Psoas muscle (tissue), 8 donors: ENCODE data around the gene PLCXD1. TPM values are rescaled to one million over a fixed set of nuclear protein-coding genes. Genes with fewer than 3 reads are reported as not detected.
"Not testable (repeated sequence)": the region's sequence is repeated elsewhere in the genome, so short reads cannot be mapped to it uniquely, and the experiment has no call there.

Source experiments
- ATAC-seq, 4 donors: fragments of 200-7000 bp; cut with Tn5 transposase; one replicate each; pipeline ENCODE4 v1.9.1; 2020; ENCODE audit warnings: moderate library complexity in 3 of 4, mild to moderate bottlenecking in 2 of 4
- DNase-seq, 2 donors: peaks; one replicate each; pipeline ENCODE4 v3.0.0-alpha.2; 2020
- H3K27ac ChIP-seq: fragments of 200-600 bp; one replicate; pipeline ENCODE4 v1.8.0; 2022
- H3K27me3 ChIP-seq, 3 donors: fragments of 200-600 bp in 1 of 3; one replicate each; pipeline versions ENCODE4 v1.6.1 to v1.8.0; 2013 to 2022; ENCODE audit warnings: low read length in 2 of 3, mild to moderate bottlenecking in 2 of 3, moderate library complexity in 1 of 3; ENCODE audit not compliant: insufficient read depth in 3 of 3
- H3K36me3 ChIP-seq, 2 donors: fragments of 200-600 bp in 1 of 2; one replicate each; pipeline versions ENCODE4 v1.6.1 to v1.8.0; 2013 to 2022; ENCODE audit warnings: low read depth in 1 of 2, mild to moderate bottlenecking in 1 of 2, moderate library complexity in 1 of 2; ENCODE audit not compliant: insufficient read depth in 1 of 2
- H3K4me1 ChIP-seq: fragments of 200-600 bp; one replicate; pipeline ENCODE4 v1.8.0; 2022
- H3K4me3 ChIP-seq: fragments of 200-600 bp; one replicate; pipeline ENCODE4 v1.8.0; 2022; ENCODE audit warnings: mild to moderate bottlenecking
- H3K9me3 ChIP-seq: fragments of 200-600 bp; one replicate; pipeline ENCODE4 v1.8.0; 2022
- CTCF ChIP-seq: fragments of 200-600 bp; IDR thresholded peaks from one replicate; pipeline ENCODE4 v1.8.0; 2022; ENCODE audit warnings: antibody characterized with exemption
- WGBS, 3 donors: extraction: QIAGEN DNeasy Blood & Tissue Kit; methylation state at CpG; one replicate each; pipeline versions ENCODE4 v1.1.6 to v1.1.7; 2013; 5-methylcytosine and 5-hydroxymethylcytosine counted together
- intact Hi-C, 2 donors: fragments of 100-400 bp; cut with DNase I; formaldehyde crosslinking; loops; one replicate each; pipeline versions ENCODE4 v1.11.0 to v1.14.2; 2022
- polyA plus RNA-seq, 3 donors: library from polyadenylated mRNA; stranded (reverse); fragments of 200-250 nt; gene quantifications; one replicate each; pipeline ENCODE4 v1.2.3, GENCODE V29; 2013
- total RNA-seq, 4 donors: library from RNA; stranded (reverse); fragmentation: NEBNext Ultra II Directional in 2 of 4; extraction: Animal tissue kit (Norgen Biotek cat#: 25700) in 2 of 4; gene quantifications; one replicate each; pipeline versions ENCODE4 v1.2.1 to v1.2.4, GENCODE V29; 2021 to 2023
- donor health status: healthy with polysubstance abuse.
- donor health status: DM: no; HTN: no; CAD: no; lungs with moderate emphysema.
- donor health status: Bipolar disorder and iron deficiency.
- donor health status: healthy.
- donor health status: DM: yes; HTN: yes; CAD: no.
- donor health status: DM: no; HTN: no; CAD: no.
- donor health status: DM: no; HTN: no; CAD: no.
- donor health status: DM: yes; HTN: yes; CAD: no.

PLCXD1 gene
- total and polyA plus RNA-seq, 7 donors = 0.89 to 16.3 (median 2.3) TPM

- TF ChIP-seq CTCF = no peak
- no peak overlapping the region for H3K4me3 ChIP-seq
- peak in 1 of 2 donors; percentile 19 for DNase-seq
- peak overlapping the region; percentile 53 for H3K27ac ChIP-seq
- no peaks in the 10 kb centered on the region for H3K27me3 ChIP-seq
- H3K9me3 ChIP-seq = no peaks in the 10 kb centered on the region
- peak in 1 of 4 donors; percentile 36 for ATAC-seq
- peaks cover 0 to 12% of the 10 kb centered on the region in 2 donors for H3K36me3 ChIP-seq
- peaks cover 9% of the 10 kb centered on the region for H3K4me1 ChIP-seq
- 67 to 72% (median 71%) methylated on average over 10 of the region's 10 CpGs for WGBS, 3 donors
- intact Hi-C loops = no loop called here
These were observed 68.5 kb downstream of the PLCXD1 start for GRCh38 chrX:349702-350101.

GRCh38 chrX:350148-350533 lies 69.0 kb downstream of the PLCXD1 start:
- peak; percentile 25 to 54 (median 50) for ATAC-seq
- no peaks in the 10 kb centered on the region for H3K9me3 ChIP-seq
- no peaks in the 10 kb centered on the region for H3K27me3 ChIP-seq
- peaks cover 9% of the 10 kb centered on the region for H3K4me1 ChIP-seq
- intact Hi-C loops = no loop called here
- peak overlapping the region; percentile 53 for H3K27ac ChIP-seq
- H3K4me3 ChIP-seq = peak overlapping the region; percentile 25
- WGBS, 3 donors = 65 to 76% (median 73%) methylated on average over 20 of the region's 20 CpGs
- peaks cover 0 to 8% of the 10 kb centered on the region in 2 donors for H3K36me3 ChIP-seq
- no peak for TF ChIP-seq CTCF
- peak in 1 of 2 donors; percentile 56 for DNase-seq

GRCh38 chrX:350534-351323 lies 69.5 kb downstream of the PLCXD1 start:
- intact Hi-C loops = no loop called here
- H3K27me3 ChIP-seq = no peaks in the 10 kb centered on the region
- H3K9me3 ChIP-seq = no peaks in the 10 kb centered on the region
- H3K27ac ChIP-seq = peak overlapping the region; percentile 53
- peak overlapping the region; percentile 25 for H3K4me3 ChIP-seq
- no peak for TF ChIP-seq CTCF
- peaks cover 0 to 4% of the 10 kb centered on the region in 2 donors for H3K36me3 ChIP-seq
- ATAC-seq (peak; percentile 56 to 72 (median 60)), DNase-seq (peak in 1 of 2 donors; percentile 70)
- H3K4me1 ChIP-seq = peaks cover 9% of the 10 kb centered on the region
- 76 to 82% (median 77%) methylated on average over 60 to 61 of the region's 61 CpGs for WGBS, 3 donors

- intact Hi-C loops, H3K27me3 ChIP-seq, H3K9me3 ChIP-seq, H3K36me3 ChIP-seq, H3K4me1 ChIP-seq, H3K4me3 ChIP-seq, DNase-seq: not testable (repeated sequence)
- ATAC-seq = peak in 1 of 4 donors; percentile 9
- H3K27ac ChIP-seq = peak overlapping the region; percentile 53
- 69 to 96% (median 87%) methylated on average over 11 of the region's 13 CpGs for WGBS, 3 donors
These were observed 70.1 kb downstream of the PLCXD1 start for GRCh38 chrX:351324-351641.

- no peak overlapping the region for H3K4me3 ChIP-seq
- no peak for TF ChIP-seq CTCF
- ATAC-seq (no peak), DNase-seq (peak; percentile 7 to 29)
- no peak overlapping the region for H3K27ac ChIP-seq
- no peaks in the 10 kb centered on the region for H3K9me3 ChIP-seq
- WGBS, 3 donors = 86 to 93% (median 90%) methylated on average over 10 of the region's 10 CpGs
- H3K4me1 ChIP-seq = peaks cover 9% of the 10 kb centered on the region
- intact Hi-C loops = no loop called here
- peaks cover 0 to under 1% of the 10 kb centered on the region in 2 donors for H3K36me3 ChIP-seq
- H3K27me3 ChIP-seq = no peaks in the 10 kb centered on the region
These were observed 70.6 kb downstream of the PLCXD1 start for GRCh38 chrX:351736-352135.
